ENCODE data around the gene HSPBP1. TPM values are rescaled to one million over a fixed set of nuclear protein-coding genes. Genes with fewer than 3 reads are reported as not detected.
A peak's percentile ranks its signal among the peaks of the same experiment; 100 is the strongest.

HSPBP1 gene
- total and polyA plus RNA-seq, 2 of the 4 experiments (the other 2 are of a cell fraction) = 21.0 to 43.2 TPM

DNA sequence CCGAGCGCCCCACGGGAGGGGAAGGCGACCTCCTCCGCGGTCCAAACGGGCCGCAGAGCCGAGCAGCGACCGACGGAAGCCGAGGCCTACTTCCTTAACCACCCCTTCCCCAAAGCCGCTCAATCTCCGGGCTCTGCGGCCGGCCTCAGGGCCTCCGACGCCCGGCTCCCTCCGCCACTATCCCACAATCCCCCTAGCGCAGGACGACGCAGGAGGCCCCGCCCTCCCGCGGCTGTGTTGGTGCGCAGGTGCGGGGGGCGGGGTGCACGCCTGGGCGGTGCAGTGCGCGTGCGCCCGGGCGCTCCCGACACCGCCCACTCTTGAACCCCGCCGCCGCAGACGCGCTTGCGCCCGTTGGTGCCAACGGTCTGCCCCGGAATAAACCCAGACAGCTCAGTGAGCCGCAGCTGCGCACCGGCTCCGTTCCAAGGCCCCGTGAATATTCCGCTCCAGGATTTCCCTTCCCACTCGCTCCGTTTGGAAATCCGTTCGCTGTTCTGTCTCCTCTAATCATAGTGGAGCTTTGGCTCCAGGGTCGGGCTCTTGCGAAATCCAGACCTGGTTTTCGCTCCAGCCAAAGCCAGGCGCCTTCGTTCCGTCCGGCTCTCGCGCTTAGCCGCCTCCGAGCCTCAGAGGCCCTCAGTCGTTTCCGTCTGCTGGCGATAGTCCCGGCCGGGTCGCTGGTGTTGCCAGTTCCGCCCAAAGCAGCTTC lies 20.9 kb downstream of the HSPBP1 start, which contains the start of gene PPP6R1:
TSS of gene PPP6R1 (minus strand) at position 190 of the 712 bp plus-strand sequence. CDS start 11,914 bp downstream, outside the sequence.
- CTCF ChIA-PET = no interaction called here
- DNase-seq = peak; percentile 100
- Histone ChIP-seq H3K4me3 (ENCODE audit: insufficient read depth, low read depth, low read length) (peak within 1 kb of the TSS; percentile 68), H4K20me1 (ENCODE audit: insufficient read depth, low read length) (peaks cover 43% of the 10 kb centered on the region), H3K9me1 (ENCODE audit: insufficient read depth, low read length) (peaks cover 21% of the 10 kb centered on the region), H4K5ac (ENCODE audit: low read depth, low read length) (peak within 1 kb of the TSS; percentile 79), H3K4me2 (ENCODE audit: low read depth, low read length) (peak within 1 kb of the TSS; percentile 92), H3K36me3 (ENCODE audit: control insufficient read depth, insufficient read depth, low read length) (no peaks in the 10 kb centered on the region), H2AK5ac (ENCODE audit: low read depth, low read length) (peak within 1 kb of the TSS; percentile 94), H3K23ac (ENCODE audit: low read depth, low read length) (peak within 1 kb of the TSS; percentile 98), H3K4ac (ENCODE audit: low read depth, low read length) (peak within 1 kb of the TSS; percentile 98), H3K4me1 (ENCODE audit: control insufficient read depth, insufficient read depth, low read length) (peaks cover 16% of the 10 kb centered on the region), H2BK120ac (ENCODE audit: low read depth, low read length) (peak within 1 kb of the TSS; percentile 82), H4K91ac (ENCODE audit: insufficient read depth, low read depth, low read length) (peak within 1 kb of the TSS; percentile 85), H3K27me3 (ENCODE audit: control insufficient read depth, insufficient read depth, low read length) (no peaks in the 10 kb centered on the region), H3K27ac (ENCODE audit: insufficient read depth, low read length) (peak within 1 kb of the TSS; percentile 88), H2BK15ac (ENCODE audit: low read depth, low read length) (no peak within 1 kb of the TSS), H3K56ac (ENCODE audit: extremely low read depth, insufficient read depth, low read length) (peak within 1 kb of the TSS; percentile 89), H3K18ac (ENCODE audit: low read depth, low read length) (peak within 1 kb of the TSS; percentile 75), H2BK20ac (ENCODE audit: low read depth, low read length) (peak within 1 kb of the TSS; percentile 75; the same call in 1 of the 2 replicates), H3K79me1 (ENCODE audit: low read depth in 1 of 2, low read length in 2 of 2) (peaks cover 0 to 45% of the 10 kb centered on the region in 2 experiments; a peak in 2 of 4 replicates), H2AK9ac (replicated peaks; ENCODE audit: low read depth, low read length, poor library complexity) (peak within 1 kb of the TSS; percentile 99), H4K8ac (ENCODE audit: low read depth in 2 of 2, low read length in 2 of 2) (peak within 1 kb of the TSS; percentile 78 to 97), H3K9ac (ENCODE audit: low read depth, low read length) (peak within 1 kb of the TSS; percentile 84), H2AFZ (replicated peaks; ENCODE audit: low read length, poor library complexity) (peak within 1 kb of the TSS; percentile 99), H3K9me3 (ENCODE audit: control insufficient read depth, insufficient read depth, low read length) (no peaks in the 10 kb centered on the region), H2BK5ac (ENCODE audit: low read depth, low read length, poor library complexity, severe bottlenecking) (peak within 1 kb of the TSS; percentile 91), H3K14ac (replicated peaks; ENCODE audit: low read depth, low read length) (peak within 1 kb of the TSS; percentile 98)
- in situ Hi-C loops (cut with MboI; ENCODE audit: low sequenced_read_pairs) = loop anchor here (5.0 kb wide), 1 partner anchor 37 kb away; no protein-coding TSS in a partner anchor
- ATAC-seq (ENCODE audit: low read depth) = peak; percentile 94
- BruUV-seq (replicated peaks) = no TSS peak
- dilution Hi-C loops (cut with HindIII; ENCODE audit: low sequenced_read_pairs, unreplicated experiment) = no loop called here
- 1% methylated on average over 45 of the region's 76 CpGs; no CpG with 5 or more reads in 1 of the 2 experiments for WGBS, 2 experiments (ENCODE audit: extremely low coverage in 2 of 2, insufficient read length in 1 of 2)
- intact Hi-C loops (cut with micrococcal nuclease) = loop anchor here (1.0 to 2.0 kb wide), 2 partner anchors 43 to 160 kb away; no protein-coding TSS in a partner anchor
- POLR2A ChIA-PET (ENCODE audit: unreplicated experiment) = interaction anchor here (0.6 to 1.5 kb wide), 3 partner anchors 21 to 316 kb away, joined by 3 to 9 read pairs (median 5); partner anchors contain the start of gene HSPBP1
- TF ChIP-seq CEBPB (IDR thresholded peaks at IDR 0.05; ENCODE audit: low read depth, low read length) (peak; percentile 95), RCOR1 (IDR thresholded peaks at IDR 0.05; ENCODE audit: insufficient replicate concordance, low read length) (peak; percentile 92), RFX5 (IDR thresholded peaks at IDR 0.05; ENCODE audit: low read depth, low read length) (peak; percentile 73; the same call in 1 of the 2 replicates), MXI1 (IDR thresholded peaks at IDR 0.05; ENCODE audit: borderline replicate concordance, low read depth, low read length) (peak; percentile 88), FOS (IDR thresholded peaks at IDR 0.05; ENCODE audit: low read depth, low read length) (peak; percentile 58; the same call in 1 of the 2 replicates), SMC3 (IDR thresholded peaks at IDR 0.05; ENCODE audit: low read depth, low read length) (peak; percentile 38), NFE2L2 (IDR thresholded peaks at IDR 0.05; ENCODE audit: low read depth, low read length) (no peak), BHLHE40 (IDR thresholded peaks at IDR 0.05; ENCODE audit: low read depth, low read length) (peak; percentile 76), MAFK (IDR thresholded peaks at IDR 0.05; ENCODE audit: low read depth, low read length) (no peak), MAZ (IDR thresholded peaks at IDR 0.05; ENCODE audit: borderline replicate concordance, low read depth, low read length) (peak; percentile 90), POLR2A (IDR thresholded peaks at IDR 0.05; ENCODE audit: low read depth, low read length) (peak; percentile 90), RAD21 (IDR thresholded peaks at IDR 0.05; ENCODE audit: low read length) (peak; percentile 37), CHD1 (IDR thresholded peaks at IDR 0.05; ENCODE audit: low read depth, low read length) (no peak; the same call in 1 of the 2 replicates)
- TF ChIP-seq, protein P1, sequence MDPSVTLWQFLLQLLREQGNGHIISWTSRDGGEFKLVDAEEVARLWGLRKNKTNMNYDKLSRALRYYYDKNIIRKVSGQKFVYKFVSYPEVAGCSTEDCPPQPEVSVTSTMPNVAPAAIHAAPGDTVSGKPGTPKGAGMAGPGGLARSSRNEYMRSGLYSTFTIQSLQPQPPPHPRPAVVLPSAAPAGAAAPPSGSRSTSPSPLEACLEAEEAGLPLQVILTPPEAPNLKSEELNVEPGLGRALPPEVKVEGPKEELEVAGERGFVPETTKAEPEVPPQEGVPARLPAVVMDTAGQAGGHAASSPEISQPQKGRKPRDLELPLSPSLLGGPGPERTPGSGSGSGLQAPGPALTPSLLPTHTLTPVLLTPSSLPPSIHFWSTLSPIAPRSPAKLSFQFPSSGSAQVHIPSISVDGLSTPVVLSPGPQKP (IDR thresholded peaks at IDR 0.05; ENCODE audit: borderline replicate concordance, low read depth, low read length) = no peak
- TF ChIP-seq, protein P2, sequence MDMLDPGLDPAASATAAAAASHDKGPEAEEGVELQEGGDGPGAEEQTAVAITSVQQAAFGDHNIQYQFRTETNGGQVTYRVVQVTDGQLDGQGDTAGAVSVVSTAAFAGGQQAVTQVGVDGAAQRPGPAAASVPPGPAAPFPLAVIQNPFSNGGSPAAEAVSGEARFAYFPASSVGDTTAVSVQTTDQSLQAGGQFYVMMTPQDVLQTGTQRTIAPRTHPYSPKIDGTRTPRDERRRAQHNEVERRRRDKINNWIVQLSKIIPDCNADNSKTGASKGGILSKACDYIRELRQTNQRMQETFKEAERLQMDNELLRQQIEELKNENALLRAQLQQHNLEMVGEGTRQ (IDR thresholded peaks at IDR 0.05; ENCODE audit: low read depth, low read length) = 0 out of 2 replicates have a peak, but pooled peaks have one; percentile 4
